Measurements from ENCODE around the gene CYYR1. TPM values are rescaled to one million over a fixed set of nuclear protein-coding genes. Genes with fewer than 3 reads are reported as not detected.

Gene CYYR1
- total RNA-seq, 2 experiments from 2014 or later, result not detected

- Histone ChIP-seq H3K79me2 (ENCODE audit: insufficient read depth, low read depth, low read length) (no peaks in the 10 kb centered on the region), H3K4me1 (ENCODE audit: insufficient read depth, low read length, poor library complexity, severe bottlenecking) (no peaks in the 10 kb centered on the region), H3K4me2 (ENCODE audit: low read length) (no peak overlapping the region), H2AFZ (ENCODE audit: low read length) (no peak overlapping the region), H3K36me3 (ENCODE audit: insufficient read depth, low read length) (no peaks in the 10 kb centered on the region), H3K4me3 (ENCODE audit: low read depth, low read length, poor library complexity, severe bottlenecking) (no peak overlapping the region), H3K9me2 (ENCODE audit: insufficient read depth, low read length) (no peaks in the 10 kb centered on the region), H3K27ac (ENCODE audit: low read depth, low read length, poor library complexity, severe bottlenecking) (no peak overlapping the region), H3K9me3 (ENCODE audit: low read length) (0 out of 2 replicates have a peak, but pooled peaks cover 4% of the 10 kb centered on the region), H4K20me1 (ENCODE audit: insufficient read depth, low read length) (no peaks in the 10 kb centered on the region)
- DNase-seq (ENCODE audit: low spot score), result no peak
- BruUV-seq (replicated peaks), result no TSS peak
- POLR2A ChIA-PET, result interaction anchor here (1.1 to 1.7 kb wide), 2 partner anchors 19 to 106 kb away, joined by 3 to 4 read pairs; no protein-coding TSS in a partner anchor
- CTCF ChIA-PET (ENCODE audit: unreplicated experiment), result no interaction called here
- TF ChIP-seq CTCF (conservative IDR thresholded peaks at IDR 0.05; ENCODE audit: low read length) (no peak), EZH2phosphoT487 (IDR thresholded peaks at IDR 0.05; ENCODE audit: borderline replicate concordance, low read depth, low read length) (no peak)
- intact Hi-C loops (cut with micrococcal nuclease; ENCODE audit: unreplicated experiment), result loop anchor here (10.0 kb wide), 1 partner anchor 553 kb away; no protein-coding TSS in a partner anchor
Observed at GRCh38 chr21:26437326-26438009, 135.6 kb downstream of the CYYR1 start.

GRCh38 chr21:26433386-26433785 lies 139.7 kb downstream of the CYYR1 start:
- Histone ChIP-seq H3K9me2 (ENCODE audit: insufficient read depth, low read length) (no peaks in the 10 kb centered on the region), H3K36me3 (ENCODE audit: insufficient read depth, low read length) (no peaks in the 10 kb centered on the region), H3K27ac (ENCODE audit: low read depth, low read length, poor library complexity, severe bottlenecking) (no peak overlapping the region), H3K79me2 (ENCODE audit: insufficient read depth, low read depth, low read length) (no peaks in the 10 kb centered on the region), H3K4me1 (ENCODE audit: insufficient read depth, low read length, poor library complexity, severe bottlenecking) (no peaks in the 10 kb centered on the region), H3K4me2 (ENCODE audit: low read length) (no peak overlapping the region), H3K9me3 (ENCODE audit: low read length) (no peaks in the 10 kb centered on the region), H2AFZ (ENCODE audit: low read length) (no peak overlapping the region), H4K20me1 (ENCODE audit: insufficient read depth, low read length) (no peaks in the 10 kb centered on the region), H3K4me3 (ENCODE audit: low read depth, low read length, poor library complexity, severe bottlenecking) (no peak overlapping the region)
- CTCF ChIA-PET (ENCODE audit: unreplicated experiment), result no interaction called here
- no TSS peak for BruUV-seq (replicated peaks)
- DNase-seq (ENCODE audit: low spot score), result no peak
- no peak for TF ChIP-seq CTCF (conservative IDR thresholded peaks at IDR 0.05; ENCODE audit: low read length)
- no peak for TF ChIP-seq EZH2phosphoT487 (IDR thresholded peaks at IDR 0.05; ENCODE audit: borderline replicate concordance, low read depth, low read length)
- intact Hi-C loops (cut with micrococcal nuclease; ENCODE audit: unreplicated experiment), result loop anchor here (10.0 kb wide), 1 partner anchor 549 kb away; no protein-coding TSS in a partner anchor
- POLR2A ChIA-PET, result no interaction called here

GRCh38 chr21:26432410-26432809 lies 140.7 kb downstream of the CYYR1 start:
- Histone ChIP-seq H3K4me1 (ENCODE audit: insufficient read depth, low read length, poor library complexity, severe bottlenecking) (no peaks in the 10 kb centered on the region), H4K20me1 (ENCODE audit: insufficient read depth, low read length) (no peaks in the 10 kb centered on the region), H3K9me2 (ENCODE audit: insufficient read depth, low read length) (no peaks in the 10 kb centered on the region), H2AFZ (ENCODE audit: low read length) (no peak overlapping the region), H3K79me2 (ENCODE audit: insufficient read depth, low read depth, low read length) (no peaks in the 10 kb centered on the region), H3K27ac (ENCODE audit: low read depth, low read length, poor library complexity, severe bottlenecking) (no peak overlapping the region), H3K4me3 (ENCODE audit: low read depth, low read length, poor library complexity, severe bottlenecking) (no peak overlapping the region), H3K36me3 (ENCODE audit: insufficient read depth, low read length) (no peaks in the 10 kb centered on the region), H3K4me2 (ENCODE audit: low read length) (no peak overlapping the region), H3K9me3 (ENCODE audit: low read length) (no peaks in the 10 kb centered on the region)
- intact Hi-C loops (cut with micrococcal nuclease; ENCODE audit: unreplicated experiment), result loop anchor here (10.0 kb wide), 1 partner anchor 548 kb away; no protein-coding TSS in a partner anchor
- TF ChIP-seq CTCF (conservative IDR thresholded peaks at IDR 0.05; ENCODE audit: low read length), result no peak
- no peak for TF ChIP-seq EZH2phosphoT487 (IDR thresholded peaks at IDR 0.05; ENCODE audit: borderline replicate concordance, low read depth, low read length)
- no peak for DNase-seq (ENCODE audit: low spot score)
- ChIA-PET POLR2A (no interaction called here), CTCF (ENCODE audit: unreplicated experiment) (no interaction called here)
- BruUV-seq (replicated peaks), result no TSS peak
